ENCODE data around the gene FN1. TPM values are rescaled to one million over a fixed set of nuclear protein-coding genes. Genes with fewer than 3 reads are reported as not detected.

Gene FN1
- total RNA-seq, 1 experiment from 2014 or later: 564 TPM

DNA sequence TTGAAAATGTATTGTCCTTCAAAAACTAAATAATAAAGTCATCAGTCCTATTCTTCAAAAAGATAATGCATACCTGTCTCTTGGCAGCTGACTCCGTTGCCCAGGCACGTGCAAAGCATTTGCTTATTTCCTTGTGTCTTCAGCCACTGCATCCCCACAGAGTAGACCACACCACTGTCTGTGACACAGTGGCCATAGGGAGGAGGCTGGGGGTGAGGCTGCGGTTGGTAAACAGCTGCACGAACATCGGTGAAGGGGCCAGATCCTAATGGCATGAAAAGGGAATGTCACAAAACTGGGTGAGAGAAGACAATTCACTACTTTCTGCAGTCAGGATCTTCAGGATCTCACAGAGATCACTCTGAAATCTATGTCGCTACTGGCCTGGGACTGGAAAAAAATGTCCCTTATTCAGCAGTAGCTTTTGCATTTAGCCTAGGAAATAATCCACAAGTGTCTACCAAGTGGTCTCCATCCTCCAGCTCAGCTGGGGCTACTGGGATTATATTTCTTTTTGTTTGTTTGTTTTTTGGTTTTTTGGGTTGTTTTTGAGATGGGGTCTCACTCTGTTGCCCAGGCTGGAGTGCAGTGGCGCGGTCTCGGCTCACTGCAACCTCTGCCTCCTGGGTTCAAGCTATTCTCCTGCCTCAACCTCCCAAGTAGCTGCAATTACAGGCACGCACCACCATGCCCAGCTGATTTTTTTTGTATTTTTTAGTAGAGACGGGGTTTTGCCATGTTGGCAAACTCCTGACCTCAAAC, 10.7 kb downstream of the FN1 start:
- ChIA-PET POLR2A (interaction anchor here (0.6 kb wide), 1 partner anchor 57 kb away, joined by 3 read pairs; no protein-coding TSS in a partner anchor), CTCF (no interaction called here)
- Mint-ChIP-seq H3K27ac (ENCODE audit: low read depth, unreplicated experiment) (peak overlapping the region; percentile 71), H3K27me3 (ENCODE audit: insufficient read depth, unreplicated experiment) (no peaks in the 10 kb centered on the region), H3K36me3 (ENCODE audit: insufficient read depth, unreplicated experiment) (peaks cover 53% of the 10 kb centered on the region), H3K4me3 (ENCODE audit: unreplicated experiment) (no peak overlapping the region), H3K4me1 (ENCODE audit: insufficient read depth, unreplicated experiment) (peaks cover 6% of the 10 kb centered on the region), H3K9me3 (ENCODE audit: unreplicated experiment) (no peaks in the 10 kb centered on the region)
- intact Hi-C loops (cut with micrococcal nuclease): no loop called here
- DNase-seq (ENCODE audit: unreplicated experiment): no peak
- BruUV-seq (replicated peaks): no TSS peak
- TF ChIP-seq CTCF (IDR thresholded peaks at IDR 0.05; ENCODE audit: unreplicated experiment): no peak

DNA sequence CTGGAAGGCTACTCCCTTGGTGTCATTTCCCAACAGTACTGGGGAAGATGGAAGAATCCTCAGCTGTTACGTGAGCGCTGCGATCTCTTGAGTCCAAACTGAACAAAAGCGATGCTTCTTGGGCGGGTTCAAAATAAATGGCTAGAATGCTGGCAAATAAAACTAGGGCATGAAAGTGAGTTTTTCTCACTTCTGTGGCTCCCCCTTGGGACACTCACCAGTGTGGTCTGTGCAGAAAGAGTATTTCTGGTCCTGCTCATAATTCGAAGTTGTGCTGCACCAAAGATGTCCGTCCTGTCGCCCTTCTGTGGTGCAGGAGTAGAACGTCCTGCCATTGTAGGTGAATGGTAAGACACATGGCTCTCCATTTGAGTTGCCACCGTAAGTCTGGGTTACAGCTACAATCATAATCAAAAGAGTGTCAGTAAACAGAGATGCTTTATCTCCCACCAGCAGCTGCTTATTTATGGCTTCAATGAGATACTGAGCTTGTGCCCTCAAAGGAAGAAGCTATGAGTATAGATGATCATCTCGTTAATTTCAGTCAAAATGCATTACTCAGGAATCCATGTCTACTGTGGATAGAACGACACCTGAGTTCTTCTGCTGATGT, 11.8 kb downstream of the FN1 start:
- Mint-ChIP-seq H3K27me3 (ENCODE audit: insufficient read depth, unreplicated experiment) (no peaks in the 10 kb centered on the region), H3K9me3 (ENCODE audit: unreplicated experiment) (no peaks in the 10 kb centered on the region), H3K27ac (ENCODE audit: low read depth, unreplicated experiment) (peak overlapping the region; percentile 71), H3K4me3 (ENCODE audit: unreplicated experiment) (no peak overlapping the region), H3K4me1 (ENCODE audit: insufficient read depth, unreplicated experiment) (peaks cover 6% of the 10 kb centered on the region), H3K36me3 (ENCODE audit: insufficient read depth, unreplicated experiment) (peaks cover 53% of the 10 kb centered on the region)
- intact Hi-C loops (cut with micrococcal nuclease): no loop called here
- ChIA-PET CTCF (no interaction called here), POLR2A (no interaction called here)
- no peak for DNase-seq (ENCODE audit: unreplicated experiment)
- no peak for TF ChIP-seq CTCF (IDR thresholded peaks at IDR 0.05; ENCODE audit: unreplicated experiment)
- no TSS peak for BruUV-seq (replicated peaks)

- TF ChIP-seq CTCF (IDR thresholded peaks at IDR 0.05; ENCODE audit: unreplicated experiment): no peak
- no TSS peak for BruUV-seq (replicated peaks)
- ChIA-PET CTCF (no interaction called here), POLR2A (no interaction called here)
- peaks cover 45% of the 10 kb centered on the region for H3K36me3 Mint-ChIP-seq (ENCODE audit: insufficient read depth, unreplicated experiment)
- no peaks in the 10 kb centered on the region for H3K9me3 Mint-ChIP-seq (ENCODE audit: unreplicated experiment)
- H3K27ac Mint-ChIP-seq (ENCODE audit: low read depth, unreplicated experiment): no peak overlapping the region
- H3K27me3 Mint-ChIP-seq (ENCODE audit: insufficient read depth, unreplicated experiment): no peaks in the 10 kb centered on the region
- no peak overlapping the region for H3K4me3 Mint-ChIP-seq (ENCODE audit: unreplicated experiment)
- no peak for DNase-seq (ENCODE audit: unreplicated experiment)
- peaks cover 6% of the 10 kb centered on the region for H3K4me1 Mint-ChIP-seq (ENCODE audit: insufficient read depth, unreplicated experiment)
- intact Hi-C loops (cut with micrococcal nuclease): no loop called here
Measured at GRCh38 chr2:215423234-215423633, 12.6 kb downstream of the FN1 start.

DNA sequence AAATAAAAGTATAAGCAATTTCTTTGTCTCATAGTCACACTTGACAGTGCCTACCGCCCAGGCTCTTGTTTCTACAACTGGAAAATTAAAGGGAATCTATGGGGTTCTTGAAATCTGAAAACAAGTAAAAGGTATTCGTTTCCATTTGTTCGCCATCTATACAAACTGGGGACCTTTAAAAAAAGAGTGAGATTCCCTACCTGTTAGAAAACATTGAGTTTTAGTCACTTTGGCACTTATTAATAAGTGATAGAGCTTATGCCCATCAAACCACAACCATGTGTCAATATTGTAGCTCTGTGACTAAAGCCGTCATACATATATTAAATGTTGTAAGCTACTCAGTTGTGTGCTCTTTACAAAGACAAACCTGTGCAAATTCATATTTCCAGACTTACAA, 13.2 kb downstream of the FN1 start:
- intact Hi-C loops (cut with micrococcal nuclease): no loop called here
- ChIA-PET POLR2A (no interaction called here), CTCF (no interaction called here)
- H3K36me3 Mint-ChIP-seq (ENCODE audit: insufficient read depth, unreplicated experiment): peaks cover 44% of the 10 kb centered on the region
- TF ChIP-seq CTCF (IDR thresholded peaks at IDR 0.05; ENCODE audit: unreplicated experiment): no peak
- BruUV-seq (replicated peaks): no TSS peak
- H3K4me3 Mint-ChIP-seq (ENCODE audit: unreplicated experiment): no peak overlapping the region
- H3K4me1 Mint-ChIP-seq (ENCODE audit: insufficient read depth, unreplicated experiment): peaks cover 6% of the 10 kb centered on the region
- H3K27me3 Mint-ChIP-seq (ENCODE audit: insufficient read depth, unreplicated experiment): no peaks in the 10 kb centered on the region
- no peaks in the 10 kb centered on the region for H3K9me3 Mint-ChIP-seq (ENCODE audit: unreplicated experiment)
- no peak for DNase-seq (ENCODE audit: unreplicated experiment)
- no peak overlapping the region for H3K27ac Mint-ChIP-seq (ENCODE audit: low read depth, unreplicated experiment)
